IMR-90 (cell line): ENCODE measurements around the gene PRKD1.

ENCODE experiments used
- MAFK ChIP-seq: IDR thresholded peaks from 2 replicates; pipeline ENCODE4 v1.6.1; 2012; ENCODE audit warnings: low read depth, low read length, improper control_type of control experiment
- MXI1 ChIP-seq: IDR thresholded peaks from 2 replicates; pipeline ENCODE4 v1.6.1; 2012; ENCODE audit warnings: low read depth, mild to moderate bottlenecking, low read length, moderate library complexity, borderline replicate concordance
- POLR2A ChIP-seq: IDR thresholded peaks from 2 replicates; pipeline ENCODE4 v1.6.1; 2012; ENCODE audit warnings: mild to moderate bottlenecking, low read depth, low read length
- RAD21 ChIP-seq: IDR thresholded peaks from 2 replicates; pipeline ENCODE4 v1.6.1; 2012; ENCODE audit warnings: low read length, improper control_type of control experiment
- RCOR1 ChIP-seq: IDR thresholded peaks from 2 replicates; pipeline ENCODE4 v1.6.1; 2012; ENCODE audit warnings: mild to moderate bottlenecking, low read length, improper control_type of control experiment; ENCODE audit not compliant: insufficient replicate concordance
- SMC3 ChIP-seq: fragments of 150-350 bp; IDR thresholded peaks from 2 replicates; pipeline ENCODE4 v1.6.1; 2016; ENCODE audit warnings: low read depth, mild to moderate bottlenecking, antibody characterized with exemption, low read length, moderate library complexity
- TF ChIP-seq, protein P1 (sequence below): conservative IDR thresholded peaks from 2 replicates; pipeline ENCODE4 v1.5.1; 2012; ENCODE audit warnings: mild to moderate bottlenecking, low read depth, low read length, improper control_type of control experiment
- TF ChIP-seq, protein P2 (sequence below): fragments of 150-350 bp; IDR thresholded peaks from 2 replicates; pipeline ENCODE4 v1.6.1; 2017; ENCODE audit warnings: mild to moderate bottlenecking, antibody characterized with exemption, low read length, low read depth
- TF ChIP-seq, protein P3 (sequence below): fragments of 150-350 bp; IDR thresholded peaks from 2 replicates; pipeline ENCODE4 v1.6.1; 2016; ENCODE audit warnings: low read depth, mild to moderate bottlenecking, low read length, moderate library complexity, borderline replicate concordance

GRCh38 chr14:29682789-29683188 is 244.9 kb downstream of the PRKD1 start:
- TF ChIP-seq, protein P1, sequence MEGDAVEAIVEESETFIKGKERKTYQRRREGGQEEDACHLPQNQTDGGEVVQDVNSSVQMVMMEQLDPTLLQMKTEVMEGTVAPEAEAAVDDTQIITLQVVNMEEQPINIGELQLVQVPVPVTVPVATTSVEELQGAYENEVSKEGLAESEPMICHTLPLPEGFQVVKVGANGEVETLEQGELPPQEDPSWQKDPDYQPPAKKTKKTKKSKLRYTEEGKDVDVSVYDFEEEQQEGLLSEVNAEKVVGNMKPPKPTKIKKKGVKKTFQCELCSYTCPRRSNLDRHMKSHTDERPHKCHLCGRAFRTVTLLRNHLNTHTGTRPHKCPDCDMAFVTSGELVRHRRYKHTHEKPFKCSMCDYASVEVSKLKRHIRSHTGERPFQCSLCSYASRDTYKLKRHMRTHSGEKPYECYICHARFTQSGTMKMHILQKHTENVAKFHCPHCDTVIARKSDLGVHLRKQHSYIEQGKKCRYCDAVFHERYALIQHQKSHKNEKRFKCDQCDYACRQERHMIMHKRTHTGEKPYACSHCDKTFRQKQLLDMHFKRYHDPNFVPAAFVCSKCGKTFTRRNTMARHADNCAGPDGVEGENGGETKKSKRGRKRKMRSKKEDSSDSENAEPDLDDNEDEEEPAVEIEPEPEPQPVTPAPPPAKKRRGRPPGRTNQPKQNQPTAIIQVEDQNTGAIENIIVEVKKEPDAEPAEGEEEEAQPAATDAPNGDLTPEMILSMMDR, result no peak
- TF ChIP-seq RAD21 (no peak), POLR2A (no peak), SMC3 (no peak), RCOR1 (no peak), MXI1 (no peak), MAFK (no peak)
- TF ChIP-seq, protein P2, sequence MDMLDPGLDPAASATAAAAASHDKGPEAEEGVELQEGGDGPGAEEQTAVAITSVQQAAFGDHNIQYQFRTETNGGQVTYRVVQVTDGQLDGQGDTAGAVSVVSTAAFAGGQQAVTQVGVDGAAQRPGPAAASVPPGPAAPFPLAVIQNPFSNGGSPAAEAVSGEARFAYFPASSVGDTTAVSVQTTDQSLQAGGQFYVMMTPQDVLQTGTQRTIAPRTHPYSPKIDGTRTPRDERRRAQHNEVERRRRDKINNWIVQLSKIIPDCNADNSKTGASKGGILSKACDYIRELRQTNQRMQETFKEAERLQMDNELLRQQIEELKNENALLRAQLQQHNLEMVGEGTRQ, result no peak
- TF ChIP-seq, protein P3, sequence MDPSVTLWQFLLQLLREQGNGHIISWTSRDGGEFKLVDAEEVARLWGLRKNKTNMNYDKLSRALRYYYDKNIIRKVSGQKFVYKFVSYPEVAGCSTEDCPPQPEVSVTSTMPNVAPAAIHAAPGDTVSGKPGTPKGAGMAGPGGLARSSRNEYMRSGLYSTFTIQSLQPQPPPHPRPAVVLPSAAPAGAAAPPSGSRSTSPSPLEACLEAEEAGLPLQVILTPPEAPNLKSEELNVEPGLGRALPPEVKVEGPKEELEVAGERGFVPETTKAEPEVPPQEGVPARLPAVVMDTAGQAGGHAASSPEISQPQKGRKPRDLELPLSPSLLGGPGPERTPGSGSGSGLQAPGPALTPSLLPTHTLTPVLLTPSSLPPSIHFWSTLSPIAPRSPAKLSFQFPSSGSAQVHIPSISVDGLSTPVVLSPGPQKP, result no peak
